ENCODE measurements around the gene ZNF563. TPM values are rescaled to one million over a fixed set of nuclear protein-coding genes. Genes with fewer than 3 reads are reported as not detected.

The ZNF563 gene
- total and polyA plus RNA-seq, 10 of the 15 experiments (the other 5 are each of a cell fraction or from before 2014, with no cell fraction given) = 1.7 to 6.4 (median 2.8) TPM

DNA sequence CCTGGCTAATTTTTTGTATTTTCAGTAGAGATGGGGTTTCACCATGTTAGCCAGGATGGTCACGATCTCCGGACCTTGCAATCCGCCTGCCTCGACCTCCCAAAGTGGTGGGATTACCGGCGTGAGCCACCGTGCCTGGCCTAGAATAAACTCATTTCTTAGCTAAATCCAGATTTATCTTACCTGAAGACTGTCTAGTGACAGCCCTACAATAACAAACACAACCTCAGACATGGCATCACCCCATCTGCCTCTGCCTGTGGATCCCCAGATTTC is 43.7 kb downstream of the ZNF563 start (continued):
- TF ChIP-seq, protein P1, sequence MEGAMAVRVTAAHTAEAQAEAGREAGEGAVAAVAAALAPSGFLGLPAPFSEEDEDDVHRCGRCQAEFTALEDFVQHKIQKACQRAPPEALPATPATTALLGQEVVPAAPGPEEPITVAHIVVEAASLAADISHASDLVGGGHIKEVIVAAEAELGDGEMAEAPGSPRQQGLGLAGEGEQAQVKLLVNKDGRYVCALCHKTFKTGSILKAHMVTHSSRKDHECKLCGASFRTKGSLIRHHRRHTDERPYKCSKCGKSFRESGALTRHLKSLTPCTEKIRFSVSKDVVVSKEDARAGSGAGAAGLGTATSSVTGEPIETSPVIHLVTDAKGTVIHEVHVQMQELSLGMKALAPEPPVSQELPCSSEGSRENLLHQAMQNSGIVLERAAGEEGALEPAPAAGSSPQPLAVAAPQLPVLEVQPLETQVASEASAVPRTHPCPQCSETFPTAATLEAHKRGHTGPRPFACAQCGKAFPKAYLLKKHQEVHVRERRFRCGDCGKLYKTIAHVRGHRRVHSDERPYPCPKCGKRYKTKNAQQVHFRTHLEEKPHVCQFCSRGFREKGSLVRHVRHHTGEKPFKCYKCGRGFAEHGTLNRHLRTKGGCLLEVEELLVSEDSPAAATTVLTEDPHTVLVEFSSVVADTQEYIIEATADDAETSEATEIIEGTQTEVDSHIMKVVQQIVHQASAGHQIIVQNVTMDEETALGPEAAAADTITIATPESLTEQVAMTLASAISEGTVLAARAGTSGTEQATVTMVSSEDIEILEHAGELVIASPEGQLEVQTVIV (IDR thresholded peaks at IDR 0.05; ENCODE audit: borderline replicate concordance, partially characterized antibody) = no peak
- TF ChIP-seq POLR2A (IDR thresholded peaks at IDR 0.05; ENCODE audit: low read depth, low read length) = no peak
- TF ChIP-seq CREM (IDR thresholded peaks at IDR 0.05; ENCODE audit: low read depth) = no peak
- no peak for TF ChIP-seq BCL11A (IDR thresholded peaks at IDR 0.05; ENCODE audit: low read depth, low read length)
- TF ChIP-seq JUNB (IDR thresholded peaks at IDR 0.05) = no peak
- no peak for TF ChIP-seq DPF2 (IDR thresholded peaks at IDR 0.05)
- TF ChIP-seq, protein P2, sequence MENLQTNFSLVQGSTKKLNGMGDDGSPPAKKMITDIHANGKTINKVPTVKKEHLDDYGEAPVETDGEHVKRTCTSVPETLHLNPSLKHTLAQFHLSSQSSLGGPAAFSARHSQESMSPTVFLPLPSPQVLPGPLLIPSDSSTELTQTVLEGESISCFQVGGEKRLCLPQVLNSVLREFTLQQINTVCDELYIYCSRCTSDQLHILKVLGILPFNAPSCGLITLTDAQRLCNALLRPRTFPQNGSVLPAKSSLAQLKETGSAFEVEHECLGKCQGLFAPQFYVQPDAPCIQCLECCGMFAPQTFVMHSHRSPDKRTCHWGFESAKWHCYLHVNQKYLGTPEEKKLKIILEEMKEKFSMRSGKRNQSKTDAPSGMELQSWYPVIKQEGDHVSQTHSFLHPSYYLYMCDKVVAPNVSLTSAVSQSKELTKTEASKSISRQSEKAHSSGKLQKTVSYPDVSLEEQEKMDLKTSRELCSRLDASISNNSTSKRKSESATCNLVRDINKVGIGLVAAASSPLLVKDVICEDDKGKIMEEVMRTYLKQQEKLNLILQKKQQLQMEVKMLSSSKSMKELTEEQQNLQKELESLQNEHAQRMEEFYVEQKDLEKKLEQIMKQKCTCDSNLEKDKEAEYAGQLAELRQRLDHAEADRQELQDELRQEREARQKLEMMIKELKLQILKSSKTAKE (IDR thresholded peaks at IDR 0.05; ENCODE audit: low read depth, poor library complexity, severe bottlenecking) = no peak
- TF ChIP-seq YBX1 (IDR thresholded peaks at IDR 0.05) = no peak
- no peak for TF ChIP-seq POLR2AphosphoS5 (IDR thresholded peaks at IDR 0.05; ENCODE audit: low read length)
- TF ChIP-seq, protein P3, sequence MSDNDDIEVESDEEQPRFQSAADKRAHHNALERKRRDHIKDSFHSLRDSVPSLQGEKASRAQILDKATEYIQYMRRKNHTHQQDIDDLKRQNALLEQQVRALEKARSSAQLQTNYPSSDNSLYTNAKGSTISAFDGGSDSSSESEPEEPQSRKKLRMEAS (IDR thresholded peaks at IDR 0.05; ENCODE audit: low read depth, low read length) = no peak
- TF ChIP-seq EZH2 (IDR thresholded peaks at IDR 0.05; ENCODE audit: borderline replicate concordance, control insufficient read depth, low read depth, low read length) = no peak

Measured in GM12878 (cell line).